Measurements from ENCODE around the gene PRX.
"Not testable (repeated sequence)": the region's sequence is repeated elsewhere in the genome, so short reads cannot be mapped to it uniquely, and the experiment has no call there.

The PRX gene

GRCh38 chr19:40392123-40392522, 21.1 kb downstream of the PRX start:
- no peak for DNase-seq (ENCODE audit: low spot score)

DNA sequence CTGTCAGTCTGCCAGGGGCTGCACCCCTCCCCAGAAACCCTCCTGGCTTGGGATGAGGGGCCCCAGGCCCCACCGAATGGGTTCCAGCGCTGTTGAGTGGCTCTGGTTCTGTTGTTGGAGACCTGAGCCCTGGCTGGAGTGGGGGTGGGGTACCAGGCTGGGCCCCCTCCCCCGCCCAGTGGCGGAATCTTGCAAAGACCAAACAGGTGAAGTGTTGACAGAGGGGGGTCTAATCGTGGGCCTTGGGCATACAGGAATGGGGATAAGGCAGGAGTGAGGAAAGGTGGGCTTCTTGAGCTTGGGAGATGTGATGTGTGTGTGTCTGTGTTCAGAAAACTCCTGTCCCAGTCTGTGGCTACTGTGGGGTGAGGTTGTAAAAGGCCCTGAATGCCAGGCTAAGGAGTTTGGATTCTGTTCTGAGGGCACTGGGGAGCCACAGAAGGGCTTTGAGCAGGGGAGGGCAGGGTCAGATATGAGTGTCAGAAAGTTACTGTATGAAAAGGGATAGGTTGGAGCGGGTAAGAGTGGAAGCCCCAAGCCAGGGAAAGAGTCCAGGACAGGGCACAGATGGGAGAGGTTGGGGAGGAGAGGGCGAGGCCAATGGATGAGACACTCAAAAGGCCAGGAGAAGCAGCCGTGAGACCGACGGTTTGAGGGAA, 23.0 kb downstream of the PRX start, which contains the start of gene HIPK4:
HIPK4 (minus strand) TSS at position 98 of the 659 bp plus-strand sequence. CDS start 279 bp downstream, outside the sequence.
- no peak for DNase-seq (ENCODE audit: low spot score)

DNA sequence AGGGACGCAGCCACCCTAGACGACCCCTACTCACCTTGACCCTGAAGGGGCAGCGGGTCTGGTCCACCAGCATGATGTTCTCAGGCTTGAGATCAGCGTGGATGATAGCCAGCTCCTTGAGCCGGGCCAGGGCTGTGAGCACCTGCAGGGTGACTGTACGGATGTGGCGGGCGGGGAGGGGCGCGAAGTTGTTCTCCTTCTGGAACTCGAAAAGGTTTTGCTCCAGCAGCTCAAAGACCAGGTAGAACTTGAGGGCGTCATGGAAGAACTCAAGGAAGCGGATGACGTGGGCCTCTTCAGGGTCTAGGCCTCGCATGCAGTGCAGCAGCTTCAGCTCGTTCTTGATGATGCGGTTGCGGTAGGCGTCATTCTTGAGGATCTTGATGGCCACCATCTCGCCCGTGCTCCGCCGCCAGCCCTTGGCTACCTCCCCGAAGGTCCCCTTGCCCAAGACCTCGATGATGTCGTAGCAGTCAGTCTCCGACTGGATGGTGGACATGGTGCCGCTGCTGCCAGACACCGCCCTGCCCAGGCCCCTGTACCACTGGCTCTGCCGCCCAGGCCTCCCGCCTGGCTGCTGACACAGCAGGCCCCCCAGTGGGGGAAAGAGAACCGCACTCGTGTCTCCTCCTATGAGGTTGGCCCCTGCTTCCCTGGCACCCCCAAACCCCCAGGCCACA, 23.6 kb downstream of the PRX start:
- DNase-seq (ENCODE audit: low spot score): no peak

DNA sequence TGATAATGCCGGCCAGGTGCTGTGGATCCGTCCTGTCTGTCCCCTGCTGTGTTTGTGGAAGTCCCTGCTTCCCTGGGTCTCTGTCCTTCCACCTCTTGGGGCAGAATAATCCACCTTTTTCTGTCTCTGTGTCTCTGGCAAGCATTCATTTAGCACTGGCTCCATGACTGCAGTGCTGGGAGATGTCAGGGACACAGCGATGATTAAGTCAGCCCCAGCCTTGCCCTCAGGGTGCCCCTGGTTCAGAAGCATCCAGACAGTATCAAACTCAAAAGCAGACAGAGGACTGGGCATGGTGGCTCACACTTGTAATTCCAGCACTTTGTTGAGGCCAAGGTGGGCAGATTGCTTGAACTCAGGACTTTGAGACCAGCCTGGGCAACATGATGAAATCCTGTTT, 24.7 kb downstream of the PRX start:
- DNase-seq (ENCODE audit: low spot score): no peak

GRCh38 chr19:40387155-40387554, 26.0 kb downstream of the PRX start:
- DNase-seq (ENCODE audit: low spot score): no peak

GRCh38 chr19:40383668-40384248, 29.4 kb downstream of the PRX start:
- DNase-seq (ENCODE audit: low spot score): no peak

- DNase-seq (ENCODE audit: low spot score): no peak
Observed at GRCh38 chr19:40381321-40381720, 31.9 kb downstream of the PRX start.

- no peak for DNase-seq (ENCODE audit: low spot score)
Observed at GRCh38 chr19:40380199-40381037, 32.8 kb downstream of the PRX start.

DNA sequence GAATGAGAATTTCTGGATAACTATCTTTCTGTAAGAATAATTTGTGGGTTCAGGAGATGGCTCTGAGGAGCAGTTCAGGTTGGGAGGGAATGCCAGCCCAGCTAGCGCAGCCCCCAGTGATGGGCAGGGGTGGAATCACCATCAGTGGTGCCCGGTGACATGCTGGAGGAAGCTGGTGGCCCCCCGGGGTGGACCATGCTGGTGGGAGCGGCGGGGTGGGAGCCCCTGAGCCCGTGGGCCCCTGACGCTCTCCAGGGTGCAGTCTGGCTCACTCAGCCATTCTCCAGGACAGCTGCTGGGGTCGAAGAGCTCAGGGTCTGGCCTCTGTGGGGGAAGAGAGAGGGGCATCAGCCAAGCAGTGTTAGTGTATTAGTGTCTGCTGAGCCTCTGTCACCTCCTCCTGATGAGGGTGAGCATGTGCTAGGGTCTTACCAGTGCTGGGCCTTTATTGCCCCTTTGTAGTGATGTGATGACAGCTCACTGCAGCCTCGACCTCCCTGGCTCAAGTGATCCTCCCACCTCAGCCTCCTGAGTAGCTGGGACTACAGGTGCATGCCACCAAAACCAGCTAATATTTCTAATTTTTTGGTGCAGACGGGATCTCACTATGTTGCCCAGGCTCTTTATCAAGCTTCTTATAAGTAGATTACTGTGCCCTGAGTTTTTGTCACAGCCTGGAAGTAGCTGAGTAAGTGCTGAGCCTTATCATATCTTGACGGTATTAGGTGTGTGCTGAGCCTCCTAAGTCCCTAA, 33.6 kb downstream of the PRX start:
- DNase-seq (ENCODE audit: low spot score): no peak

GRCh38 chr19:40378509-40378908, 34.7 kb downstream of the PRX start:
- no peak for DNase-seq (ENCODE audit: low spot score)

- DNase-seq (ENCODE audit: low spot score): no peak
Observed at GRCh38 chr19:40377876-40378385, 35.2 kb downstream of the PRX start.

- no peak for DNase-seq (ENCODE audit: low spot score)
Observed at GRCh38 chr19:40376286-40376862, 36.8 kb downstream of the PRX start.

DNA sequence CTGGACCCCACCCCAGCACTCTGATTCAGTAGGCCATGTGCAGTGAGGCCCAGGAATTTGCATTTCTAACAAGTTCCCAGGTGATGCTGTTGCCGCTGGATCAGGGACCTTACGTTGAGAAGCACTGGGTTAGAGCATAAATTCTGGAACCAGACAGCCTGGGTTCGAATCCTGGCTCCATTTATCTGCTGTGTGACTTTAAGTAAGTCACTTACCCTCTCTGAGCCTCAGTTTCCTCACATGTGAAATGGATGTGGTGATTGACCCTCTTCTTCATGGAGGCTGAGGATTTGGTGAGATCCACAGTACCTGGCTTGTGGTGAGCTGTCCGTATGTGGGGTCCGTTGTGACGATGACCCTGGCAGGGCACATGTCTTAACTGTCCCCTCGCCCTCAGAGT, 39.1 kb downstream of the PRX start:
- DNase-seq (ENCODE audit: low spot score): no peak

DNA sequence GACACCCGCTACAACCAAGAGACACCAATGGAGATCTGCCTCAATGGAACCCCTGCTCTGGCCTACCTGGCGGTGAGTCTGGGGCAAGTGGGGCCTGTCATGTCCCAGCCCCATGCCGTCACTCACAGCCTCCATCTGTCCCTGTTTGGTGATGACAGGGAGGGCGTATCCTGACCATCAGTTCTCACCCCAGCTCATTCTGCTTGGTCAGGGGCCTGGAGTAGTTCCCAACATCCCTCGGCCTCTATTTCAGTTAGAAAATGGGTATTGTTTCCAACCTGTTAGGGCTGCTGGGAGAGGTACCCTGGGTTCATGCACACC, 41.4 kb downstream of the PRX start:
- no peak for DNase-seq (ENCODE audit: low spot score)

GRCh38 chr19:40370997-40371801, 42.0 kb downstream of the PRX start:
- DNase-seq (ENCODE audit: low spot score): no peak

DNA sequence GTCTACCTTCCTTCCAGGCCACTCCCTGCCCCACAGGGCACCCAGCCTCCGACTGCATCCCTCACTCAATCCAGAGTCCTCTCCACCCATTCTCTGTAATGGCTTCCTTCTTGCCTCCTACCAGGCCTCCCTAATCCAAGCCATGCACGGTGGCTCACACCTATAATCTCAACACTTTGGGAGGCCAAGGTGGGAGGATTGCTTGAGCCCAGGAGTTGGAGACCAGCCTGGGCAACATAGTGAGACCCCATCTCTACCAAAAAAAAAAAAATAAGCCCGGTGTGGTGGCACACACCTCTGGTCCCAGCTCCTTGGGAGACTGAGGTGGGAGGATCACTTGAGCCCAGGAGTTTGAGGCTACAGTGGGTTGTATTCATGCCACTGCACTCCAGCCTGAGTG, 42.9 kb downstream of the PRX start:
- DNase-seq (ENCODE audit: low spot score): not testable (repeated sequence)

DNA sequence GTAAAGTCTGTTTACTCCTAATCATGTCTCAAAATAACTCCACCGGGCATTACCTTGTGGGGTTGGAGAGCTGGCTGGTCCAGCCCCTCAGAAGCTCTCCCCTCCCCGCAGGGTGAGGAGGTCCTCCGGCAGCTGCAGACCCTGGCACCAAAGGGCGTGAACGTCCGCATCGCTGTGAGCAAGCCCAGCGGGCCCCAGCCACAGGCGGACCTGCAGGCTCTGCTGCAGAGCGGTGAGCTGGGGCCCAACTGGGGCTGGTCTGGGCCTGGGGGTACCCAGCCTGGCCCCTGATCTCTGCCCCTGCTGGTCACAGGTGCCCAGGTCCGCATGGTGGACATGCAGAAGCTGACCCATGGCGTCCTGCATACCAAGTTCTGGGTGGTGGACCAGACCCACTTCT, 43.4 kb downstream of the PRX start:
- no peak for DNase-seq (ENCODE audit: low spot score)

DNA sequence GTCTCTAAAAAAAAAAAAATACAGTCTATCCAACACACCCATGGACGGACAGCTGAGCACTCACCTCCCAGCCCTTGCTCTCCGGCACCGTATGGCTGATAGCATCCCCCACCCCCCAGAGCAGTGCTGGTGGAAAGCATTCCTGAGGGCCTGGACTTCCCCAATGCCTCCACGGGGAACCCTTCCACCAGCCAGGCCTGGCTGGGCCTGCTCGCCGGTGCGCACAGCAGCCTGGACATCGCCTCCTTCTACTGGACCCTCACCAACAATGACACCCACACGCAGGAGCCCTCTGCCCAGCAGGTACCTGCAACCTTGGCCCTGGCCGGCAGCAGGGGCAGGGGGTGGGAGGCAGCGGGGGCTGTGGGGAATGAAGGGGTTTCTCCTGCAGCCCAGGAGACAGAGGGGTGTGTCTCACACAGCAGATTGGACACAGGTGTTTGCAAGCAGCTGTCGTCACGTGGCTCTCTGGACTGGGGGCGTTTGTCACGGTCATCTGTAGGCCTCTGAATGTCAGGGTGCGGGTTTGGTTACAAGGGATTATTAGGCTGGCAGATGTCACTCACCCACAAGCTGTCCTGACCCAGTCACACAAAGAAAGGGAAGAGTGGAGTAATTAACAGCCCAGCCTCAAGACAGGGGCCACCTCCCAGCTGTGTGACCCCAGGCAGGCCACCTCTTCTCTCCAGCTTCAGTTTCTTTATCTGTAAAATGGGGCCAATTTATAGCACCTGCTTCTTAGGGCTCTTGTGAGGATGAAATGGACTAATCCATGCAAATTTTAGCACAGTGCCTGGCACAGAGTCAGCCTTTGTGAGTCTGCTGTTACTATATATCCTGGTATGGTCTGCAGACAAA, 45.4 kb downstream of the PRX start:
- DNase-seq (ENCODE audit: low spot score): no peak

DNA sequence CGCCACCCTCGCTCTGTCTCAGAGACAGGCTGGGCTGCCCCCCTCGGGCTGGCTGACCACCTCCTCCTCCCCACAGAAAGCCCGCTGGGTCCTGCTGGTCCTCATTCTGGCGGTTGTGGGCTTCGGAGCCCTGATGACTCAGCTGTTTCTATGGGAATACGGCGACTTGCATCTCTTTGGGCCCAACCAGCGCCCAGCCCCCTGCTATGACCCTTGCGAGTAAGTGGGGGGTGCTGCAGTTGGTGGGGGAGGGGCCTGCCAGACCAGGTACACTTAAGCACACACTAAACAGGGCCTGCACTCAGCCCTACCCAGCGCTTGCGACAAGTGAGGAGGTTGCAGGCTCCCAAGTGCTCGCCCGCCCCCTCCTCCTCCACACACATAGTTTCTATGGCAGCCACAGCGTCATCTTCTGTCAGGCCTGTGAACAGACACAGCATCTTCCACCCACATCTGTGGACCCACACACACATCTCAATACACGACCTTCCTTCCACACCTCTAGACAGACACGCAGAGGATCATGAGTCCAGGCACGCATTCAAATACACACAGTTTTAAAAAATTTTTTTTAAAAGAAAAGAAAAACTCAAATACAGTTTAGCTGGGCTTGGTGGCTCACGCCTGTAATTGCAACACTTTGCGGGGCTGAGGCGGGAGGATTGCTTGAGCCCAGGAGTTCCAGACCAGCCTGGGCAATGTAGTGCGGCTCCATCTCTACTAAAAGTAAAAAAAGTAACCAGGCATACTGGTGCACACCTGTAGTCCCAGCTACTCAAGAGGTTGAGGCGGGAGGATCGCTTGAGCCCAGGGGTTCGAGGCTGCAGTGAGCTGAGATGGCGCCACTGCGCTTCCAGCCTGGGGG, 46.2 kb downstream of the PRX start:
- no peak for DNase-seq (ENCODE audit: low spot score)

Measured in SW480 (cell line).